HG02759 (cell line): Measurements from ENCODE around the gene CXCL1.
"Not testable (repeated sequence)": the region's sequence is repeated elsewhere in the genome, so short reads cannot be mapped to it uniquely, and the experiment has no call there.

Source experiments
- ATAC-seq: cut with Tn5 transposase; IDR thresholded peaks from one replicate; pipeline ENCODE4 v1.9.1; 2021; ENCODE audit warnings: mild to moderate bottlenecking, moderate library complexity; ENCODE audit not compliant: unreplicated experiment

The CXCL1 gene

DNA sequence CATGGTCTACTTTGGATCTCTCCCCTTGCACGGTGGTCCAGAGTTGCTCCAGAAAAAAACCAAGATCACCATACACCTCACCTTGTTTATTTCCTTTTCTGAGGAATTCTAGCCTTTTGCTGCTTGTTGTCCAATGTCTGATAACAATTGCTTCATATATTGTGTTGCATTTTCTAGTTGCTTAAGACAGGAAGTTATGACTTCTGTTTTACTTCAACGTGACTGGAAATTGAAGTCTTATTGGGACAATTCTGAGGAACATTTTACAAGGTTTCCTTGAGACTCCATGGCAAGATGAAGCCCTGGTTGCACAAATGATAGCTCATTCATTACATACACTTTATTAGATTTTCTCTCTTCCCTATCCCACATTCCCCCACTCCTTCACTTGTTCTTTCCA, 5.2 kb downstream of the CXCL1 start:
- no peak for ATAC-seq

DNA sequence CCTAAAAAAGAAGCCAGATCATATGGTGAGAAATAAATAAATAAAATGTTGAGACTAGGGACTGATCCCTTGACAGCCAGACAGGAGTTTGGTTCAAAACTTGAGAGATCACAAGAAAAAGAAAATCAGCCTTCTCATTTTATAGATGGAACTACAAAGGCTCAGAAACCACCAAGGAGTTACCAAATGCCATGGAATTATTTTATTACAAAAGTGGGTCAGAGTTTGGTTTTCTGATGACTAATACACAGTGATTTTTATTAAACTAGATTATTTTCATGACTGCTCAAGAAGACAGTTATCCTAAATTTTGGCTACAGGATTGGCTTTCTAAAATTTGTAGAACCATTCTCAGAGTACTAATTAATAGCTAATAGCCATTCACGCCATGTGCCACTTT, 6.2 kb downstream of the CXCL1 start:
- no peak for ATAC-seq

DNA sequence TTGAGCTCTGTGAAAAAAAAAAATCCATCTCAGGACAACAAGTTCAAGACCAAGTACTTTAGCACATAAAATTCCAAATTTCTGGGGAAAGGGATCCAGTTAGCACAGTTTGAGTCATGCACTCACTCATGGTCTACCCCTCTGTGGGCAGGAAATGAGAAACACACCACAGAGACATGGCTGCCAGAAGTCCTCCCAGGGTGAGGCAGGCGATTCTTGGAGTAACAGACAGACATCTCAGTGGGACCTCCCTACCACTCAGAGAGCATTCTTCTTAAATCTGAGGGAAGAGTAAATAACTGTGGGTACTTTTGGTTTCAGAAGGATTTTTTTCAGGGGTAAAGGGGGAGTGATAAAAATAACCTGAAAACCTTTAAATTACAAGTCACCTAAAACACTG, 14.1 kb downstream of the CXCL1 start:
- ATAC-seq = no peak

DNA sequence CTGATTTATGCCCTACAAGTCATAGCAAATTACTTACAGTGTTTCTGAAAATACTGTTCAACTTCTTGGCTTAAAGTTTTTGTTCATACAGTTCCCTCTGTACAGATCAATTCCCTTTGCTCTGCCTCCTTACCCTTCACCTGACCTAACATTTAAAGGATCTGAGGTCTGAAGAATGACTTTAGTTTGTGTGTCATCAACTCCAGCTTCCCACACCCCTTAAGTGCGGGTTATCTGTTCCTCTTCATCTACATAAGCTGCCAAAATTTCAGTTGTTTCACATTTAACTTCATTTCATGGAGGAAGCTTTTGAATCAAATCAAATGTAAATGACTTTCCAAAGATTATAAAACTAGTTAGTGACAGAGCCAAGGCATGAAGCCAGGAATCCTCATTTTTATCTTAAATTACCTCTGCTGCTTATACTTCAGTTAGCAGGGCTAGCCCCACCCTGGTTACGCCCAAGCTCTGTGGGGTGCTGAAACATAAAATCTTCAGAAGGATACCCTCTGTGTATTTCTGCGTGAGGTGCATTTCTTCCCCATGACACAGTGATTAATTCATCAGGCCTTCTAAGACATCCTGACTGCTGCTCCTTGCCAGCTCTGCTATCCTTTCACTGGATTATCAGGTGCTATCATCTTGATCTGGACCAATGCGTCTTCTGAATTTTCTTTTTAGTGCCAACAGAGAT, 16.5 kb downstream of the CXCL1 start:
- no peak for ATAC-seq

DNA sequence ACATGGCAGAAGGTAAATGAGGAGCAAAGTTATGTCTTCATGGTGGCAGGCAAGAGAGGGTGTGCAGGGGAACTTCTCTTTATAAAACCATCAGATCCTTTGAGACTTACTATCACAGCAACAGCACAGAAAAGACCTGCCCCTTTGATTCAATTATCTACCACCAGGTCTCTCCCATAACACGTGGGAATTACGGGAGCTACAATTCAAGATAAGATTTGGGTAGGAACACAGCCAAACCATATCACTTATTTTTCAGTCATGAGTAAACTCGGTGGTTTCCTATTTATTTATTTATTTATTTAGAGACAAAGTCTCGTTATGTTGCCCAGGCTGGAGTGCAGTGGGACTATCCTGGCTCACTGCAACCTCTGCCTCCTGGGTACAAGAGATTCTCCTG, 22.1 kb downstream of the CXCL1 start:
- ATAC-seq = no peak

DNA sequence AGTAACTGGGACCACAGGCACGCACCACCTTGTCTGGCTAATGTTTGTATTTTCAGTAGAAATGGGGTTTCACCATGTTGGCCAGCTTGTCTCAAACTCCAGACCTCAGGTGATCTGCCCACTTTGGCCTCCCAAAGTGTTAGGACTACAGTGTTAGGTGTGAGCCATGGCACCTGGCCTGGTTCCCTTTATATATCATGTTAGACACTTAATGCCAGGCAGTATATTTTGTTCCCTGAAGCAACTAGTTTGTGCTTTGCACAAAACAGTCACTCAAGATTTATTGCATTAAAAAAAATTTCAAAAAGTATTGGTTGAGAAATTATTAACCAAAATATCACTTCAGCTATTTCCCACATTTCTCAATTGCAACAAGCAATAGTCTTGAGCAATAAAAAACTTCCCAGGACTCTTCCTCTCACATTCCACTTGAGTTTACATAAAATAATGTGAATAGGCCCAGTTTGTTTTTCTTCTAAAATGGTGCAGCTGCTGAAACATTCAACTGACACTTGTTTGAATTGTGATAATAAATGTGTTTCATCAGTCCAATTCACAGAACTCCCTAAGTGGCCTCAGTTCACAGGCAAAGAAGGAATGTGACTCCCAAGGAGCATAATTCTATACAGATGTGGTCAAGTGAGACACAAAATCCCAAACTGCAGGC, 22.7 kb downstream of the CXCL1 start:
- no peak for ATAC-seq

DNA sequence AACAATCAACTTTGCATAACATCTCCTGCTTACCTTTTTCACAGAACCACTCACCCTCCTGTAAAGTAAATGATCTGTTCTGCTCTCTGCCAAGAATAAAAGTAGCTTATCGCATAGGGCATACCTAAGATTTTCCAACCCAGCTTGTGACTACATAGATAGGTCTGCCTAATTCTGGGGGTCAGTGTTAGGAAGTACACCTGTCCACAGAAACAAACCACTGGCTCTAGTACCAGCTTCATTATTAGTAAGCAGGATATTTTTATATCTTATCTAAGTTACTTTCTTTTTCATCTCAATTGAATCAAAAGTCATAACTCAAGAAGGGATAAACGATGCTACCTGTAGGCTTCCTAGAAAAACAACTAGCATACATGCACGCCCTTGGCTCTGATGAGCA, 23.8 kb downstream of the CXCL1 start:
- no peak for ATAC-seq

DNA sequence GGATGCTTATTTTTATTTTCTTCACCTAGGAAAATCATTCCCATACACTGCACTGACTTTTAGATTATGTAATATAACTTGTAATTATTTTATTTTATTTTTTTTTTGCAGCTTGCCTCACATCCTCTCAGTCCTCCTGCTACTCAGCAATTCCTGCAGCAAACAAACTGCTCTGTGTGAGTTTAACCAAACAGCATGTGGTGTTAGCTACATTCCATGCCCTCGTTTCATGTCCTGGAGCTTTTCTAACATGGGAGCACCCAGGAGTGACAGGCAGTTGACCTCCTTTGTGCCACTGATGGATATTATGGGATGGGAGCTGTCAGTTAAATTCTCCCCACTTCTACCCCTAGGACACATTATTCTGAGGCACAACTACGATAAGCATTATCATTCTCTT, 24.8 kb downstream of the CXCL1 start:
- ATAC-seq = no peak

DNA sequence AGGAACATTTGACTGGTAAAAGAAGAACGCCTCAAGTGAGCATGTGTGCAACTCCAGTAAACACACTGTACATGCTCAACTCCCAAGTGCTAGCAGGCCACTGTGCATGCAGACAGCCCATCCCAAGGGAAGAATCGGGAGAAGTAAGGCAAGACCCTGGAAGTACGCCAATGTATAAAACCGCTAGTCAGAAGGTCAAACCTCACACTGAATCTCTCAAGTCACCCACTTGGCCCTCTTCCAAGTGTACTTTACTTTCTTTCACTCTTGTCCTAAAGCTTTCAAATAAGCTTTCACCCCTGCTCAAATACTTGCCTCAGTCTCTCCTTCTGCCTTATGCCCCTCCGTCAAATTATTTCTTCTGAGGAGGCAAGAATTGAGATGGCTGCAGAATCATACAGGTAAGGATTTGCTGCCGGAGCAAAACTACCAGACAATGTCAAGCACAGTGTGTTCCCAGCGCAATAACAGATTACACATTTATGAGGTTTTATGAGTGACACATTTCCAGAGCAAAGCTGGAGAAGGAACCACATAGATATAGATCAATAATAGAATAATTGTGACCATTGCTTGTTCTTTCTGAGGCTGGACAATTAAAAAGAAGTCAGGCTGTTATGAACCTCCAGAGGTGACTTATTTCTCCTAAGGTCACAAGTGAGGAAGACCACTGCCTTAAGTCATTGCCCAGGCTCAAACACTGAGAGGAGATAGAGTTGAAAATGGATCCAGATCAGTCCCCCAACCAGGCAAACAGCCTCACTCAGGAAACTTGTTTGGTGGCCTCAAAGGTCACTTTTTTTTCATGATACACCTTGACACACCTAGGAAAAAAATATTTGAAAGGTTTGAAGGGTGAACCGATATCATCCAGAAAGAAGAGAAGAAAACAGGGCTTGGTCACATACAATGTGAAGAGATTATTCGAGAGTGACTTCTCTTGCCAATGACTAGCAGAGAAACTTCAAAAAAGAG, 26.3 kb downstream of the CXCL1 start:
- no peak for ATAC-seq

DNA sequence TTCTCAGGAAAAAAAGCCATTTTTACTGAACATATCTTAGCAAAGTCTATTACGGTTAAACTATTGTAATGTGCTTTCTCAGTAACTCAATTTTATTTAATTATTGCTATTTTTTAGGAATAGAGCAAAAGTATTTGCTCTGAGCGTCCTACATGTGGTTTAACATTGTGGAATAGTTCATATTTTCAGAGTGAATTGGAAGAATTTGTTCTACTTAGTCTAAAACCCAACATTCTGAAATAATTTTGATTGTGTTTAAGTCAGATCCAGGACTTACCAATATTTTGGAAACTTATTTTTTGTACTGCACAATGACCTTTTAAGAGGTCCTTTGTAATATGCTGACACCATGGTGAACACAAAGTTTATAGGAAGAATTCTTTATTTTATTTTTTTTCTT, 27.2 kb downstream of the CXCL1 start:
- ATAC-seq = no peak

DNA sequence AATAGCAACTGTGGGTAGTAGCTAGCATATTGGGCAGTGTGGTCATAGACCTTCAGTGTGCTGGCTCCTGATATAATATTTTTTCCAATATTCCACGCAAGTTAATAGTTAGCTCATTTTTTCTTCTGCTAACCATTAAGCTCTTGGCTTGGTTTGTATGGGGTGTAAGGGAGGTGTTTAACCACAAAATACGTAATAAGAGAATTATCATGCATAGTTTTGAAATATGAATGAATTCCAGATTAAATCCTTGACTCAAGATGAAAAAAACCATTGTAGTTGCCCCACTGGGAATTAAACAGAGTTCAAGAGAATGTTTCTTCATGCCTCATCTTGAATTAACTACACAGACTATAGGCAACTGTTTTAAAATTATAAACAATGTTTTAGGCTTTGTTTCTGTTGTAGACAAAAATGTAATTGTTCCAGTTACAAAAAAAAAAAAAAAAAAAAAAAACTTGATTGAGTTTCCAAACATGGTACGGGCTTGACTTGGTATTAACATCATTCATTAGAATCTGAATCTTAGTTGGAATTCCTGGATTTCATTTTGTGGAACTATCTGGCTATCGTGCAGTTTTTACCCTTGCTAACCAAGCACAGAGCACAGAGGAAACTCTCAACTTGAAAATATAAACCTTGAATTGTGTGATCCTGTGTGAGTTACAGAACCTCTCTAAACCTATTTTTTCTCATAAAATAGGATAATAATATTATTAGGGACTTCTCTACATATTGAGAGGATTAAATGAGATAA, 28.4 kb downstream of the CXCL1 start:
- ATAC-seq = no peak

DNA sequence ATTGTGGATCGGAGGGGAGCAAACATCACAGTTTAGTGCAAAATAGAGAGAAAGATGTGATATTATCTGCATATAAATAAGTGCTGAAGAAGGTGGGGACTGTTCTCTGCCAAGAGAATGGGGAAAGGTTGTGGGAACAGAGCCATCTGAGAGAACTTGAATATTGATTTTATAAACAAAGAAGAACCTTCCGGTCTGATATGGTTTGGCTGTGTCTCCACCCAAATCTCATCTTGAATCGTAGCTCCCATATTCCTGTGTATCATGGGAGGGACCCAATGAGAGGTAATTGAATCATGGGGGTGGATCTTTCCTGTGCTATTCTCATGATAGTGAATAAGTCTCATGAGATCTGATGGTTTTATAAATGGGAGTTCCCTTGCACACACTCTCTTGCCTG, 30.1 kb downstream of the CXCL1 start:
- not testable (repeated sequence) for ATAC-seq

DNA sequence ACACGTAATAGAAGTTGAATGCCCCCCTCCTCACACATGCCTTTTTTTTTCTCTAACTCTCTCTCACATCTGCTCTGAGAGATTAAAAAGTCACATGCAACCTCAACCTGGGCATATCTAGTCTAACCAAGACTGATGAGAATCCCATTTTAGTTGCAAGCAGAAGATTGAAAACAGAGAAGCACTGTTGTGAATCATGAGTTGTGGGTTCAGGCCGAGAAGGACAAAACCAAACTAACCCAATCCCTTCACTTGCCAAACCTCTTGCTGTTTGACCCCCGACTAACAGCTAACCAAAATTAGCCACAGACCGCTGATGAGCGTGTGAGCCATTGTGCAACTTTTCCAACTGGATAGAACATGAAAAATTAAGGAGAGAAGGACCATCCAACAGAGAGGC, 31.8 kb downstream of the CXCL1 start:
- ATAC-seq = no peak

DNA sequence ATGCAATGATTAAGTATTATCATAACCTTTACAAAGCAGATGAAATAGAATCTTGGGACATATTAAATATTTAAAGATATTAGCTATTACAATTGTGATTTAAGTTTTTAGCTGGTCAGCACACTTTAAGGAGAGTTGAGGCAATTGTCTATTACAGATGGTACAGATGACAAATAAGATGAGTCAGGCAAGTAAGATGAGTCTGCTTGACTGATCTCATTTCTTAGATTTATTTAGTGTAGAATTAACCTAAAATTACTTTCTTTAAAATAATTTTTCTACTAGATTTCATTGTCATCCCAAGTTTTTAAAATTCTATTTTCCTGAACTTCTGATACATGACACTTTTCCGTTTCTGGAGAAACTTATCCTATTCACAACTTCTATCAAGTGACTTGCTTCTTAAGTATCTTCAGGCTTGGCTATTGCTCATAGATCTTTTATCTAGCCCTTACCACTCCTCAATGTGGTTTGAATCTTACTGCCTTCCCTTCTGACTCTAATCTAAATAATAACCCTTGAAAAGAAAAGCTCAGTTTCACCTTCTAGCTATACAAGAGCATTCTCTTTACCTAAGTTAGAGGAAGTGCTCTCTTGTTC, 32.9 kb downstream of the CXCL1 start:
- no peak for ATAC-seq

DNA sequence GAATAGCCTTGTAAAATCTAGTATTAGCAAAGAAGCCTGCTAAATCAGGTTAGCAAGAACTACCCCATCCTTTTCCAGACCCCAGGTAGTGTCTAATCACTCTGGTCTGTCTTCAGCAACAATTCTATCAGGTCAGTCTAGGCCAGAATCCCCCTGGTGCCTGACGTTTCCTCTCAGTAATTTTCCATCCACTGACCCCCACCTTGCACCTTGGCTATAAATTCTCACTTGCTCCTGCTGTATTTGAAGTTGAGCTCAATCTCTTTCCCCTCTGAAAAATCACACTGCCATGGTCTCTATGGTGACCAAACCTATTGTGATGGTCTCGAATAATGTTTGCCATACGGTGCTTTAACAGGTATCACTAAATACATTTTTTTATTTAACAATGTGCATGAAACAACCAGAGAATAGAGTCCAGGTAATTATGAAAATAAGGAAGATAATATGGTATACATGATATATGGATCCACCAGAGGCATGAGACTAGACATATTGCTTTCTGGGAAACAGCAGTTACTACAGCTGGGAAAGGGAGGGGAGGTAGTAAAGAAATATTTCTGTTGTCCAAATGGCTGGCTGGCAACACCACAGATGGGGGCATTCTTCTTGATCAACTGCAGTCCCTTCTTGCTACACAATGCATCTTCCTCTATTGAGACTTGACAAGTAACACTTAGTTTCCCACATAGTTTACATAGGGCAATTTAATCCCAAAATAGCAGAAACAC, 33.8 kb downstream of the CXCL1 start:
- ATAC-seq = no peak

DNA sequence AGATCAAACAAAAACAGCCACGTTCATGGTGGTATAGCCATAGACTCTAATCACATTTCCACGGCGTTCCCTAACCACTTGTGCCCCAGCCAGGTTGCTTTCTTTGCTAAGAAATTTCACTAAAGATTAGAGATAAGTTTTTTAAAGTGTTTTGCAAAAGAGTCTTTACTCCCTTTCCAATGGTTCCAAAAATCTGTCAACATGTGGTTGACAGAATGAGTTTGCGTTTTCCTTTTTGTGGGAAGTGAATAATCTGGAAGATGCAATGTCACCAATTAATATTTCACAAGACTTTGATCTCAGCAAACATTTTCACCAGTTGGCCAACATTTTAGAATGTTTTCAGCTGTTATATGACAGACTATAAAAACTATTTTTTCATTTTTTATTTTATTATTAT, 35.3 kb downstream of the CXCL1 start:
- ATAC-seq = no peak

DNA sequence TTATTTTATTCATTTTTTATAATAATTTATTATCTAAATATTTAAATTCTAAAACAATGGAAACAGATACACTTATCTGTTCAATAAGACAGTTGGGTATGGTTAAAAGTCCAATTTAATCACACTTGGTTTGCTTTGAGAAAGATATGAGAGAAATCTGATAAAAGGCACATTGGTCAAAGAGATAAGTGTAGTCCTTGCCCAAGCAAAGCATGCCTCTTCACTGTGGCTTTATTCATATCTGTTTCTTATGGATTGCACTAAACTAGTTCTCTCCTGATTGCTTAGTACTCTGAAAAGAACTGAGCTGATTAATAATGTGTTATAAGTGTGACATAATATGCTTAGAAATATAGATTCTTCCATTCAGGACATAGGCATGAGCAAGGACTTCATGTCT, 39.8 kb downstream of the CXCL1 start:
- no peak for ATAC-seq

DNA sequence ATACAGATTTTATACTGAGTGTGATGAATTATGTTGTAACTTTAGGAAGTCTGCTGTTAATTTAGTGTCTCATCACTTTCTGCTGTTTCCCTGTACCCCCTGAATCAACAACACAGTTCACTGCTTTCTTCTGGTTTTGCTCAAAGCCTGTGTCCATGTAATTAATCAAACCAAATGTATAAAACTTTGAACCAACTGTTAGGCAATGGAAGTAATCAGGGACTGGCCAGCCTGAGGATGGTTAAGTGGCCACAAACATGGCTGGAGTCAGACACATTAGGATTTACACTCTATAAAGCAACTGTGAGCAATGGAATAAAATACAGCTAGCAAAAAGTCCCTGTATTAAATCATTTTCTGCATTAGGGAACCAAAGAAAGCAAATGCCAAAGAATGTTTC, 42.6 kb downstream of the CXCL1 start:
- no peak for ATAC-seq

DNA sequence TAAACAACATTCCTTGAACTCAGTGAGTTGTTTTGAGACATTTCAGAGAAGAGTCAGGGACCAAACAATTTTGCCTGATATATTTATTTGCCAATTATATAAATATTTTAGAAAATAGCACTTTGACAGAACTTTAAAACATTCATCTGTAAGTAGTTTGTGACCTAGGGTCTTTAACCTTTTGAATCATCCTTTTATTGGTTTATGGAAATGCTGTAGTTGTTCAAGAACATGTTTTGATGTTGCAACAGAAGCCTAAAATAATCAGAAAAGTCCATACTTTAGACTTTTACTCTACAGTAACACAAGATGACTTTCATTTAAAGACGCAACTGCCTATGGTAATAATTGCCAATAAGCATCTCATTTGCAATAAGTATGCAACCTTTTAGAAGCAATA, 43.0 kb downstream of the CXCL1 start:
- no peak for ATAC-seq

DNA sequence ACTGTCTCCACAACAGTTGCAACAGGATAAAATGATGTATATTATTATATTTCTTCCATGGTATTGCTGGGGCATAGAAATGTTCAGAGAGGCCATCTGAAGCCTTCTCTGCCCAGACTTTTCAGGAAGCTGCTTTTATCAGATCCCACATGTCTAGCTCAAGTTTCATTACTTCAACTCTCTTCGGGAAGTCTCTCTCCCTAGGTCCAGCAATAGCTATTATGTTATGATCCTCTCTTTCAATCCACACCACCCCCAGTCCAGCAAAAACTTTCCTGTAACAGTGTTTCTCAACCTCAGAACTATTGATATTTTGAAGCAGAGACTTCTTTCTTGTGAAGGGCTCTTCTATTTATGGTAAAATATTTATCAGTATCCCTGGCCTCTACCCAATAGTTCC, 44.9 kb downstream of the CXCL1 start:
- no peak for ATAC-seq
